ENCODE measurements around the gene MACROD2. TPM values are rescaled to one million over a fixed set of nuclear protein-coding genes. Genes with fewer than 3 reads are reported as not detected.
"Not testable (repeated sequence)": the region's sequence is repeated elsewhere in the genome, so short reads cannot be mapped to it uniquely, and the experiment has no call there.

The MACROD2 gene
- total RNA-seq, 4 donors from 2014 or later = 8.7 to 17.8 (median 10.8) TPM

DNA sequence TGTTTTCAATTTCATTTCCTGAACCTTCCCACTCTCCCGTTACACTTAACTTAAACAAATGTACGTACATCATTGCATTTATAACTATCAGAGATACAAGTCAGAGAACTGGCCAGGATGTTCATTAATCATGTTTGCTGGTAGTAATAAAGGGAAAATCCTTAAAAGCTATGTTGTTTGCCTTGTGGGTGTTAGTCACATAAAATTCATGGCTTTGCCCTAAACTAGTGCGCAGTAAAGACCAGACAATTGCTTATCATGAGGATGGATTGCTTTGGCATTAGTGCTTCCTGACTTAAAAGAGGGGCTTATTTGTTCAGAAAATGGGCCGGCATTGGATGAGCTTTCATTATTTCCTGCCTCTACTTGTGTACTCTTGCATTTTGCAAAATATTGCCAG is 1379.4 kb downstream of the MACROD2 start:
- H3K4me1 ChIP-seq = peaks cover 14 to 24% of the 10 kb centered on the region in 2 donors
- no peak overlapping the region for H3K4me3 ChIP-seq (replicated peaks in 1 of 3)
- H3K27ac ChIP-seq = no peak overlapping the region
- no peaks in the 10 kb centered on the region for H3K27me3 ChIP-seq
- H3K9me3 ChIP-seq = no peaks in the 10 kb centered on the region
- DNase-seq = no peak
- TF ChIP-seq POLR2A (IDR thresholded peaks at IDR 0.05) = no peak
- TF ChIP-seq, protein P1, sequence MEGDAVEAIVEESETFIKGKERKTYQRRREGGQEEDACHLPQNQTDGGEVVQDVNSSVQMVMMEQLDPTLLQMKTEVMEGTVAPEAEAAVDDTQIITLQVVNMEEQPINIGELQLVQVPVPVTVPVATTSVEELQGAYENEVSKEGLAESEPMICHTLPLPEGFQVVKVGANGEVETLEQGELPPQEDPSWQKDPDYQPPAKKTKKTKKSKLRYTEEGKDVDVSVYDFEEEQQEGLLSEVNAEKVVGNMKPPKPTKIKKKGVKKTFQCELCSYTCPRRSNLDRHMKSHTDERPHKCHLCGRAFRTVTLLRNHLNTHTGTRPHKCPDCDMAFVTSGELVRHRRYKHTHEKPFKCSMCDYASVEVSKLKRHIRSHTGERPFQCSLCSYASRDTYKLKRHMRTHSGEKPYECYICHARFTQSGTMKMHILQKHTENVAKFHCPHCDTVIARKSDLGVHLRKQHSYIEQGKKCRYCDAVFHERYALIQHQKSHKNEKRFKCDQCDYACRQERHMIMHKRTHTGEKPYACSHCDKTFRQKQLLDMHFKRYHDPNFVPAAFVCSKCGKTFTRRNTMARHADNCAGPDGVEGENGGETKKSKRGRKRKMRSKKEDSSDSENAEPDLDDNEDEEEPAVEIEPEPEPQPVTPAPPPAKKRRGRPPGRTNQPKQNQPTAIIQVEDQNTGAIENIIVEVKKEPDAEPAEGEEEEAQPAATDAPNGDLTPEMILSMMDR (IDR thresholded peaks at IDR 0.05) = no peak
- intact Hi-C loops (cut with DNase I) = no loop called here
- H3K36me3 ChIP-seq = no peaks in the 10 kb centered on the region
- 87 to 88% methylated on average over 4 of the region's 4 CpGs for WGBS, 2 donors

DNA sequence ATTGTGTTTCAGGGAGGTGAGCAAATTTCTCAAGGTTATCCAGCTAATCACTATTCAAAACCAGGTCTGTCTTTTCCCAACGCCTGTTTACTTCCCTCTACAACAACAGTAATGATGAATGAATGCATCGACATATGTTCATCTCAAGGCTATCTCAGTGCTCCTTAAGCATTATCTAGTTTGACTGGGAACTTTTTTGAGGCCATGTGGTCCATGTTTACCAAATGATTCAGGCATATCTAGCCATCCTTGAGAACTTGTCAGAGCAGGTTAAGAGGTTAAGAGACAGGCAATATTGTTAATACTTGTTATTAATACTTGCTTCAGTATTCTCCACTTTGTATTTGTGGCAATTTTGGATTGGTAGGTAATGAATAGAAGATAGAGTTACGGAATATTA is 1380.5 kb downstream of the MACROD2 start:
- Histone ChIP-seq H3K9me3 (no peaks in the 10 kb centered on the region), H3K4me3 (replicated peaks in 1 of 3) (no peak overlapping the region), H3K27ac (no peak overlapping the region), H3K36me3 (no peaks in the 10 kb centered on the region), H3K27me3 (no peaks in the 10 kb centered on the region), H3K4me1 (peaks cover 11 to 19% of the 10 kb centered on the region in 2 donors)
- DNase-seq = no peak
- intact Hi-C loops (cut with DNase I) = no loop called here
- 86 to 93% methylated on average over 3 of the region's 3 CpGs for WGBS, 2 donors
- TF ChIP-seq, protein P1 (IDR thresholded peaks at IDR 0.05) = no peak
- TF ChIP-seq POLR2A (IDR thresholded peaks at IDR 0.05) = no peak

GRCh38 chr20:15377603-15378002 is 1382.3 kb downstream of the MACROD2 start:
- 70 to 72% methylated on average over 5 of the region's 5 CpGs for WGBS, 2 donors
- peaks cover 9 to 10% of the 10 kb centered on the region in 2 donors for H3K4me1 ChIP-seq
- DNase-seq; H3K27me3 ChIP-seq; H3K36me3 ChIP-seq; H3K9me3 ChIP-seq; H3K27ac ChIP-seq; H3K4me3 ChIP-seq (replicated peaks in 1 of 3); intact Hi-C loops (cut with DNase I): not testable (repeated sequence)

- TF ChIP-seq, protein P1 (IDR thresholded peaks at IDR 0.05) = peak in 1 of 6 experiments; percentile 13
- no peak for TF ChIP-seq POLR2A (IDR thresholded peaks at IDR 0.05)
- Histone ChIP-seq H3K4me3 (replicated peaks in 1 of 3) (no peak overlapping the region), H3K36me3 (no peaks in the 10 kb centered on the region), H3K4me1 (peaks cover 3 to 5% of the 10 kb centered on the region in 2 donors), H3K9me3 (no peaks in the 10 kb centered on the region), H3K27ac (no peak overlapping the region), H3K27me3 (no peaks in the 10 kb centered on the region)
- WGBS, 2 donors = 59 to 69% methylated on average over 2 of the region's 2 CpGs
- DNase-seq = no peak
- intact Hi-C loops (cut with DNase I) = no loop called here
Observed at GRCh38 chr20:15378151-15378550, 1382.8 kb downstream of the MACROD2 start.

DNA sequence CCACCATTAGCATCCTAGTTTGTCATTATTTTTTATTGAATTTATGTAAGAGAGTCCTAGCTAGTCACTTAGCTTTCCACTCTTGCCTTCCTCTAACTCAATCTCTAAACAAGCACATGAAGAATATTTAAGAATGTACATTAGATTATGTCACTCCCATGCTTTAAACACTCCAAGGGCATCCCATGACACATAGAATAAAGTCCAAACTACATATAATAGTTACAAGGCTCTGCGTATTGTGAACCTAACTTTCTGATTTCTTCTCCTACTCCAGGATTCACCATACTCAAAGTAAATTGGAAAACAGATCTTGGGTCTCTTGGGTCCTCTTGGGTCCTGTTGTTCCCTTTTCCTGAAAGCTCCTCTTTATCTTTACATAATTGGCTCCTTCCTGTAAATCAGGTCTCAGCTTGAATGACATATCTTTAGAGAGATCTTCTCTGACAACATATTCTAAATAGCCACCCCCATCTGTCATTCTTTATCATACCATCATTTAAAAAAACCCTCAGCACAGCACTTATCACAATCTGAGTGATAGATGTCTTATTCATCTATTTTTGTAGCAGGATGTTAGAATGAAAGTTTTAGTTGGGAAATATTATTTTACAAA is 1384.5 kb downstream of the MACROD2 start:
- Histone ChIP-seq H3K4me3 (replicated peaks in 1 of 3) (no peak overlapping the region), H3K9me3 (no peaks in the 10 kb centered on the region), H3K27me3 (no peaks in the 10 kb centered on the region), H3K27ac (no peak overlapping the region), H3K4me1 (no peaks in the 10 kb centered on the region), H3K36me3 (no peaks in the 10 kb centered on the region)
- whole genome bisulfite sequencing, 2 donors = 98 to 100% methylated on average over 1 of the region's 1 CpG
- intact Hi-C loops (cut with DNase I) = no loop called here
- TF ChIP-seq, protein P1 (IDR thresholded peaks at IDR 0.05) = no peak
- no peak for TF ChIP-seq POLR2A (IDR thresholded peaks at IDR 0.05)
- no peak for DNase-seq
